Adrenal gland (tissue), 5 donors: Measurements from ENCODE around the gene TDP2.
"Not testable (repeated sequence)": the region's sequence is repeated elsewhere in the genome, so short reads cannot be mapped to it uniquely, and the experiment has no call there.

ENCODE experiments used
- CTCF ChIP-seq, 6 experiments: fragments of 450-650 bp in 4 of 6; fragments of 200-600 bp in 2 of 6; sonication (generic) in 1 of 6; IDR thresholded peaks; 1 replicate in 5 of 6; 2 replicates in 1 of 6; pipeline versions ENCODE4 v1.5.1 to v1.8.0; 2016 to 2021; ENCODE audit warnings: antibody characterized with exemption in 6 of 6, mild to moderate bottlenecking in 2 of 6, moderate library complexity in 1 of 6
- POLR2A ChIP-seq, 2 donors: fragments of 450-650 bp; IDR thresholded peaks; one replicate each; pipeline ENCODE4 v1.6.1; 2017; ENCODE audit warnings: antibody characterized with exemption in 2 of 2, mild to moderate bottlenecking in 2 of 2, moderate library complexity in 1 of 2
- donor health status: DM: no; HTN: no; CAD: no.

GRCh38 chr6:24678792-24679352, 12.2 kb upstream of the TDP2 start:
- not testable (repeated sequence) for TF ChIP-seq CTCF, POLR2A (IDR thresholded peaks at IDR 0.05)
